ENCODE data around the gene SERINC3.

- no peak for TF ChIP-seq CTCF (IDR thresholded peaks at IDR 0.05)
- TF ChIP-seq EP300 (IDR thresholded peaks at IDR 0.05) = no peak
- no peak for TF ChIP-seq POLR2A (IDR thresholded peaks at IDR 0.05)
Measured at GRCh38 chr20:44532981-44533331, 11.1 kb upstream of the SERINC3 start.

Measured in suprapubic skin (tissue), 3 donors.